ENCODE results near the gene TMEM201.

DNA sequence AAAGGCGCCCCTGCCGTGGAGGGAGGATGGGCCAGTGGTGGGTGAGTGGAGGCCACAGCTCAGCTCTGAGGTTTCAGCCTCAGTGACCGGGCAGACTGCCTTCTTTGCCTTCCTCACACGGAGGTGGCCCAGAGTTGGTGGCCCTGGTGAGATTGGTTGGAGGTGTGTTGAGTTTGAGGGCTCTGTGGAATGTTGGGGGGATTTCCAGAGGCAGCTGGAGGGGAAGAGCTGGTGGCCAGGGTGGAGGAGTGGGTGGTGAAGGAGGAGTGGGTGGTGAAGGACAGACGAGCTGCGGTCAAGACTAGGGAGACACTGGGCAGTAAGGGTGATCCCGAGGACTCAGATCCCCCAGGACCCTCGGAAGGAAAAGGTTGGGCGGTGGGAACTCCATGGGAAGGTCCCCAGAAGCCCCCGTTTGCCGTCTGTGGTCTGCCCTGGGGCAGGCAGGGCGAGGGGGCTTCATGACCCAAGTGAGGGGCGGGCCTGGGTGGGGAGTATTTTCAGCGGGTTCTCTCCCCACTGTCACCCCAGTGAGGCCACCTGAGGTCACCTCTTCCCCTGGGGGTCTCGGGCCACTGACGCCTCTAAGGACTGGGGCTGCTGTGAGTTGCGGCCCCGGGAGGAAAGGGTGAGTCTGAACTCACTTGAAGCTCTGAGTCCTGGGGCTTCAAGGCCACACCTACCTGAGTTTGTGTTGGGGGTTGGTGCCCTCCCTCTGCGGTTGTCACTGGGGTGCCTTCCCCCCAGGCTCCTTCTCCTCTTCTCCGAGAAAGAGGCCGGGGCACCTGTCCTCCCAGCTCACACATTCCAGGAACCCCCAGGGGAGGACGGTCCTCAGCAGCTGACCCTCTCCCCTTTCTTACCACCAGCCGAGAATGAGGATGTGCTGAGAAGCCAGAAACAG is 40.1 kb downstream of the TMEM201 start:
- TF ChIP-seq, protein P1, sequence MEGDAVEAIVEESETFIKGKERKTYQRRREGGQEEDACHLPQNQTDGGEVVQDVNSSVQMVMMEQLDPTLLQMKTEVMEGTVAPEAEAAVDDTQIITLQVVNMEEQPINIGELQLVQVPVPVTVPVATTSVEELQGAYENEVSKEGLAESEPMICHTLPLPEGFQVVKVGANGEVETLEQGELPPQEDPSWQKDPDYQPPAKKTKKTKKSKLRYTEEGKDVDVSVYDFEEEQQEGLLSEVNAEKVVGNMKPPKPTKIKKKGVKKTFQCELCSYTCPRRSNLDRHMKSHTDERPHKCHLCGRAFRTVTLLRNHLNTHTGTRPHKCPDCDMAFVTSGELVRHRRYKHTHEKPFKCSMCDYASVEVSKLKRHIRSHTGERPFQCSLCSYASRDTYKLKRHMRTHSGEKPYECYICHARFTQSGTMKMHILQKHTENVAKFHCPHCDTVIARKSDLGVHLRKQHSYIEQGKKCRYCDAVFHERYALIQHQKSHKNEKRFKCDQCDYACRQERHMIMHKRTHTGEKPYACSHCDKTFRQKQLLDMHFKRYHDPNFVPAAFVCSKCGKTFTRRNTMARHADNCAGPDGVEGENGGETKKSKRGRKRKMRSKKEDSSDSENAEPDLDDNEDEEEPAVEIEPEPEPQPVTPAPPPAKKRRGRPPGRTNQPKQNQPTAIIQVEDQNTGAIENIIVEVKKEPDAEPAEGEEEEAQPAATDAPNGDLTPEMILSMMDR (IDR thresholded peaks at IDR 0.05) = no peak
- TF ChIP-seq ZFX (IDR thresholded peaks at IDR 0.05; ENCODE audit: borderline replicate concordance) = no peak

Data from 22Rv1 (cell line).